ENCODE results near the gene ZNF19.
A peak's percentile ranks its signal among the peaks of the same experiment; 100 is the strongest.

DNA sequence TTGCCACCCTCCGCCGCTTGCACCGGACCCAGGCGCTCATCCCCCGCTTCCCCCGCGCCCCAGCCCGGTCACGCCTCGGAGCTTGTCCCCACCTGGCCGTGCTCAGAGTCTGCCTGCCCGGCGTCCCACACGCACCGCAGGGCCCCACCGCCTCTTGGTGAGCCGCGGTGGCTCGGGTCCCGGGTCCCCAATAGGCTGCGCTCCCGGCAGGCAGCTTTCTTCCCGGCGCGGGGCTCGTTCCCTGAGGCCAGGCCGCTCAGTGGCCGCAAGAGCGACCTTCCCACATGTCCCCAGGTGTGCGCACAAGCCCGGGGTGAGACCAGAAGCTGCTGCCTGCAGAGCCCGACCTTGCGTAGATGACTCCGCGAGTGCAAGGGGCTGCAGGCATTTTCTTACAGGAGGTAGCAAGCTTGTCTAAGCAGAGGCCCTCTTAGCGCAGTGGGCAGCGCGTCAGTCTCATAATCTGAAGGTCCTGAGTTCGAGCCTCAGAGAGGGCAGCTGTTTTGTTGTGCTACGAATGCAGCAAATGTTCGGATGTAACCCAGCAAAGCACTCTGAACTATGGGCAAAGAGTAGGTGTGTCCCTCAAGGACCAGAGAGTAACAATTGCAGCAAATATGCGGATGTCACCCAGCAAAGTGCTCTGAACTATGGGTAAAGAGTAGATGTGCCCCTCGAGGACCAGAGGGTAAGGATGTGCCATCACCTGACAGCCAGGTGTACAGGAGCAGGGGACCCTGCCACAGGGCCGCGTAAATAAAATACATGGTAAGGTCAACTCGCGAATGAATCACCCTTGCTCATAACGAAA, 62.9 kb downstream of the ZNF19 start:
- TF ChIP-seq NFE2L2 (conservative IDR thresholded peaks at IDR 0.05; ENCODE audit: low read length) (no peak), CEBPB (IDR thresholded peaks at IDR 0.05) (peak in 1 of 2 experiments; percentile 54; a peak in 2 of 4 replicates), POLR2A (IDR thresholded peaks at IDR 0.05; ENCODE audit: low read length) (no peak), SREBF2 (IDR thresholded peaks at IDR 0.05) (peak; percentile 94), ZC3H11A (IDR thresholded peaks at IDR 0.05) (no peak), ESRRA (IDR thresholded peaks at IDR 0.05; ENCODE audit: borderline replicate concordance, low read length) (peak; percentile 58; the same call in 1 of the 2 replicates), BHLHE40 (IDR thresholded peaks at IDR 0.05; ENCODE audit: low read depth, low read length) (no peak)
- TF ChIP-seq, protein P1, sequence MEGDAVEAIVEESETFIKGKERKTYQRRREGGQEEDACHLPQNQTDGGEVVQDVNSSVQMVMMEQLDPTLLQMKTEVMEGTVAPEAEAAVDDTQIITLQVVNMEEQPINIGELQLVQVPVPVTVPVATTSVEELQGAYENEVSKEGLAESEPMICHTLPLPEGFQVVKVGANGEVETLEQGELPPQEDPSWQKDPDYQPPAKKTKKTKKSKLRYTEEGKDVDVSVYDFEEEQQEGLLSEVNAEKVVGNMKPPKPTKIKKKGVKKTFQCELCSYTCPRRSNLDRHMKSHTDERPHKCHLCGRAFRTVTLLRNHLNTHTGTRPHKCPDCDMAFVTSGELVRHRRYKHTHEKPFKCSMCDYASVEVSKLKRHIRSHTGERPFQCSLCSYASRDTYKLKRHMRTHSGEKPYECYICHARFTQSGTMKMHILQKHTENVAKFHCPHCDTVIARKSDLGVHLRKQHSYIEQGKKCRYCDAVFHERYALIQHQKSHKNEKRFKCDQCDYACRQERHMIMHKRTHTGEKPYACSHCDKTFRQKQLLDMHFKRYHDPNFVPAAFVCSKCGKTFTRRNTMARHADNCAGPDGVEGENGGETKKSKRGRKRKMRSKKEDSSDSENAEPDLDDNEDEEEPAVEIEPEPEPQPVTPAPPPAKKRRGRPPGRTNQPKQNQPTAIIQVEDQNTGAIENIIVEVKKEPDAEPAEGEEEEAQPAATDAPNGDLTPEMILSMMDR (IDR thresholded peaks at IDR 0.05): no peak
- TF ChIP-seq, protein P2, sequence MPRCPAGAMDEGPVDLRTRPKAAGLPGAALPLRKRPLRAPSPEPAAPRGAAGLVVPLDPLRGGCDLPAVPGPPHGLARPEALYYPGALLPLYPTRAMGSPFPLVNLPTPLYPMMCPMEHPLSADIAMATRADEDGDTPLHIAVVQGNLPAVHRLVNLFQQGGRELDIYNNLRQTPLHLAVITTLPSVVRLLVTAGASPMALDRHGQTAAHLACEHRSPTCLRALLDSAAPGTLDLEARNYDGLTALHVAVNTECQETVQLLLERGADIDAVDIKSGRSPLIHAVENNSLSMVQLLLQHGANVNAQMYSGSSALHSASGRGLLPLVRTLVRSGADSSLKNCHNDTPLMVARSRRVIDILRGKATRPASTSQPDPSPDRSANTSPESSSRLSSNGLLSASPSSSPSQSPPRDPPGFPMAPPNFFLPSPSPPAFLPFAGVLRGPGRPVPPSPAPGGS (IDR thresholded peaks at IDR 0.05): no peak
